HepG2 (cell line): ENCODE data around the gene OR5L2. TPM values are rescaled to one million over a fixed set of nuclear protein-coding genes. Genes with fewer than 3 reads are reported as not detected.

ENCODE experiments used
- ATAC-seq: fragments of 200-7000 bp; cut with Tn5 transposase; 3 replicates; pipeline ENCODE4 v1.9.1; 2020; ENCODE audit warnings: mild to moderate bottlenecking, moderate library complexity
- BruUV-seq: library from RNA; stranded (reverse); fragments of 400-500 nt; replicated peaks from 2 replicates; lab custom pipeline; 2021; lab: Mats Ljungman, UMichigan
- CTCF ChIA-PET: fragments of 300-600 bp; formaldehyde crosslinking; extraction: SDS; loops from one replicate; lab custom pipeline; 2021; ENCODE audit warnings: low total read pairs, inconsistent platforms, low intra/inter-chr PET ratio; lab: Yijun Ruan, JAX
- POLR2A ChIA-PET: fragments of 350-600 bp; sonication (Branson Sonifier 250); formaldehyde crosslinking; loops from one replicate; lab custom pipeline; 2020; ENCODE audit warnings: antibody characterized with exemption, inconsistent platforms; lab: Yijun Ruan, JAX
- DNase-seq: peaks from one replicate; pipeline ENCODE4 v3.0.0-alpha.2; 2015; ENCODE audit warnings: low spot score
- FAIRE-seq: peaks from 3 replicates; lab custom pipeline; 2011; peaks lifted over from hg19 to GRCh38; lab: Jason Lieb, UNC
- H2AFZ ChIP-seq: one replicate; pipeline ENCODE4 v1.6.1; 2011; ENCODE audit warnings: low read length, inconsistent platforms
- H3K27ac ChIP-seq: fragments of 300-600 bp; 3 replicates; pipeline ENCODE4 v1.8.0; 2011; ENCODE audit warnings: mixed run types, mild to moderate bottlenecking, mixed read lengths, low read length, inconsistent platforms; ENCODE audit not compliant: insufficient read depth; ENCODE audit errors: extremely low read length
- H3K27me3 ChIP-seq, 2 experiments: fragments of 200-600 bp in 1 of 2; 2 replicates in 1 of 2; 3 replicates in 1 of 2; pipeline versions ENCODE4 v1.6.0 to v1.8.0; 2011; ENCODE audit warnings: low read length in 2 of 2, mild to moderate bottlenecking in 2 of 2, moderate library complexity in 2 of 2, inconsistent platforms in 1 of 2; ENCODE audit not compliant: insufficient read depth in 2 of 2, control insufficient read depth in 1 of 2
- H3K36me3 ChIP-seq, 2 experiments: fragments of 200-600 bp in 1 of 2; replicated peaks in 1 of 2; 2 replicates in 1 of 2; 3 replicates in 1 of 2; pipeline versions ENCODE4 v1.5.1 to v1.8.0; 2011; ENCODE audit warnings: low read length in 2 of 2, inconsistent platforms in 1 of 2; ENCODE audit not compliant: insufficient read depth in 2 of 2, control insufficient read depth in 1 of 2
- H3K4me1 ChIP-seq: 2 replicates; pipeline ENCODE4 v1.5.1; 2012; ENCODE audit warnings: low read length, inconsistent platforms; ENCODE audit not compliant: insufficient read depth
- H3K4me2 ChIP-seq: 2 replicates; pipeline ENCODE4 v1.6.0; 2011; ENCODE audit warnings: low read depth, low read length, inconsistent platforms
- H3K4me3 ChIP-seq, 3 experiments: fragments of 200-600 bp in 1 of 3; sonication (generic), shearing (Covaris generic) in 1 of 3; replicated peaks in 1 of 3; 2 replicates each; pipeline ENCODE4 v1.5.1; 2011 to 2016; ENCODE audit warnings: low read length in 3 of 3, inconsistent platforms in 2 of 3, low read depth in 2 of 3, mild to moderate bottlenecking in 2 of 3, control low read depth in 1 of 3, mixed read lengths in 1 of 3; ENCODE audit not compliant: insufficient read depth in 1 of 3
- H3K79me2 ChIP-seq: one replicate; pipeline ENCODE4 v1.6.1; 2011; ENCODE audit warnings: low read length, inconsistent platforms; ENCODE audit not compliant: insufficient read depth
- H3K9ac ChIP-seq: 2 replicates; pipeline ENCODE4 v1.6.0; 2011; ENCODE audit warnings: mild to moderate bottlenecking, low read depth, low read length, inconsistent platforms; ENCODE audit not compliant: insufficient read depth
- H3K9me3 ChIP-seq: 2 replicates; pipeline ENCODE4 v1.5.1; 2012; ENCODE audit warnings: mild to moderate bottlenecking, low read length
- H4K20me1 ChIP-seq: 2 replicates; pipeline ENCODE4 v1.6.0; 2011; ENCODE audit warnings: inconsistent platforms, mild to moderate bottlenecking, low read length, moderate library complexity; ENCODE audit not compliant: insufficient read depth
- ELF1 ChIP-seq: sonication (generic); formaldehyde crosslinking; IDR thresholded peaks from 2 replicates; pipeline ENCODE4 v1.4.0; 2020; ENCODE audit warnings: missing genetic modification reagents
- IRX3 ChIP-seq: sonication (generic); formaldehyde crosslinking; IDR thresholded peaks from 2 replicates; pipeline ENCODE4 v1.8.1; 2023; ENCODE audit warnings: mild to moderate bottlenecking, low read depth, missing genetic modification reagents, borderline replicate concordance
- NFYC ChIP-seq: IDR thresholded peaks from 2 replicates; pipeline ENCODE4 v1.6.1; 2016; ENCODE audit warnings: missing genetic modification reagents, missing compliant biosample characterization
- NPAS2 ChIP-seq: sonication (generic); formaldehyde crosslinking; IDR thresholded peaks from 2 replicates; pipeline ENCODE4 v1.8.0; 2022; ENCODE audit warnings: mild to moderate bottlenecking, missing genetic modification reagents, borderline replicate concordance
- SMAD3 ChIP-seq: sonication (generic); formaldehyde crosslinking; IDR thresholded peaks from 2 replicates; pipeline ENCODE4 v1.4.0; 2020; ENCODE audit warnings: missing genetic modification reagents
- ZNF10 ChIP-seq: sonication (generic); formaldehyde crosslinking; IDR thresholded peaks from 2 replicates; pipeline ENCODE4 v1.4.0; 2020; ENCODE audit warnings: mild to moderate bottlenecking, low read depth, missing genetic modification reagents, borderline replicate concordance
- ZSCAN20 ChIP-seq: sonication (generic); formaldehyde crosslinking; IDR thresholded peaks from 2 replicates; pipeline ENCODE4 v1.4.0; 2020; ENCODE audit warnings: missing genetic modification reagents, mild to moderate bottlenecking, borderline replicate concordance
- WGBS: methylation state at CpG from one replicate; pipeline ENCODE4 v1.1.6; 2017; ENCODE audit warnings: low lambda C conversion rate; 5-methylcytosine and 5-hydroxymethylcytosine counted together
- in situ Hi-C: cut with HindIII; loops from 2 replicates; pipeline ENCODE4 v1.10.0; 2017; ENCODE audit warnings: low pct_unique_long_range_greater_than_20kb; ENCODE audit not compliant: extremely low pct_ligation_motif_present
- intact Hi-C: fragments of 100-400 bp; cut with micrococcal nuclease; formaldehyde crosslinking; loops from one replicate; pipeline ENCODE4 v1.10.0; 2022; ENCODE audit not compliant: unreplicated experiment
- polyA plus RNA-seq, 8 experiments: library from polyadenylated mRNA; depleted of rRNA in 3 of 8; stranded (reverse) in 7 of 8; unstranded in 1 of 8; fragments of >200 nt; fragmentation: Illumina TruSeq in 4 of 8; extraction: Trizol in 4 of 8; gene quantifications; 2 replicates each; pipeline versions ENCODE4 v1.2.1 to v1.2.3, GENCODE V29; 2011 to 2016; ENCODE audit warnings: low read depth in 4 of 8, missing spikeins in 1 of 8, mixed read lengths in 1 of 8; ENCODE audit not compliant: insufficient read depth in 1 of 8
- total RNA-seq, 5 experiments: library from RNA; depleted of rRNA; stranded (reverse); fragments of >200 nt; fragmentation: Illumina TruSeq; extraction: Trizol; gene quantifications; 2 replicates each; pipeline ENCODE4 v1.2.3, GENCODE V29; 2016; ENCODE audit warnings: low read depth in 1 of 5

Gene OR5L2
- total and polyA plus RNA-seq, 2 of the 13 experiments (the other 11 are each of a cell fraction or from before 2014, with no cell fraction given): not detected

GRCh38 chr11:55793321-55793720 is 33.7 kb upstream of the OR5L2 start:
- Histone ChIP-seq H3K79me2 (no peaks in the 10 kb centered on the region), H2AFZ (no peak overlapping the region), H3K9me3 (peaks cover 62% of the 10 kb centered on the region), H3K4me3 (no peak overlapping the region), H3K36me3 (no peaks in the 10 kb centered on the region), H3K4me1 (no peaks in the 10 kb centered on the region), H3K9ac (no peak overlapping the region), H4K20me1 (no peaks in the 10 kb centered on the region), H3K27me3 (no peaks in the 10 kb centered on the region), H3K27ac (no peak overlapping the region), H3K4me2 (no peak overlapping the region)
- CTCF ChIA-PET: no interaction called here
- BruUV-seq: no TSS peak
- no peak for DNase-seq
- POLR2A ChIA-PET: no interaction called here
- no peak for TF ChIP-seq IRX3 (CRISPR knock-in tag)
- TF ChIP-seq ELF1 (CRISPR knock-in tag): no peak
- no peak for TF ChIP-seq NFYC
- TF ChIP-seq, all 625 proteins: peak for 0
- ATAC-seq (no peak), FAIRE-seq (no peak)
- in situ Hi-C loops (no loop called here), intact Hi-C loops (no loop called here)
- WGBS: 0% methylated on average over 2 of the region's 2 CpGs

GRCh38 chr11:55795256-55795655 is 31.8 kb upstream of the OR5L2 start, which contains the start of gene OR5D14:
TSS of gene OR5D14 (plus strand) at chr11:55795556. CDS start at chr11:55795556, 0 bp downstream.
- TF ChIP-seq ZSCAN20 (CRISPR knock-in tag) (no peak), ZNF10 (no peak), NPAS2 (CRISPR knock-in tag) (no peak), SMAD3 (no peak)
- DNase-seq: no peak
- peaks cover 73% of the 10 kb centered on the region for H3K9me3 ChIP-seq
- H3K36me3 ChIP-seq: no peaks in the 10 kb centered on the region
- H3K27me3 ChIP-seq: no peaks in the 10 kb centered on the region
- H3K9ac ChIP-seq: no peak within 1 kb of the TSS
- BruUV-seq: no TSS peak
- no peak within 1 kb of the TSS for H3K4me3 ChIP-seq
- no peak for FAIRE-seq
- H4K20me1 ChIP-seq: no peaks in the 10 kb centered on the region
- in situ Hi-C loops (no loop called here), intact Hi-C loops (no loop called here)
- no peak within 1 kb of the TSS for H3K4me2 ChIP-seq
- no peak within 1 kb of the TSS for H2AFZ ChIP-seq
- no peaks in the 10 kb centered on the region for H3K4me1 ChIP-seq
- no peak within 1 kb of the TSS for H3K27ac ChIP-seq
- no peaks in the 10 kb centered on the region for H3K79me2 ChIP-seq
- CTCF ChIA-PET: no interaction called here
- no peak for ATAC-seq
- POLR2A ChIA-PET: no interaction called here
